ENCODE results near the gene VAMP1.
A peak's percentile ranks its signal among the peaks of the same experiment; 100 is the strongest.
"Not testable (repeated sequence)": the region's sequence is repeated elsewhere in the genome, so short reads cannot be mapped to it uniquely, and the experiment has no call there.

VAMP1 gene

GRCh38 chr12:6451348-6452244 is 18.9 kb downstream of the VAMP1 start, which contains the start of gene TAPBPL:
TAPBPL (plus strand) TSS chr12:6452042; CDS start chr12:6452249, 207 bp downstream.
- peak; percentile 95 for DNase-seq (ENCODE audit: low spot score)

- peak; percentile 37 for DNase-seq (ENCODE audit: low spot score)
These were observed 19.6 kb downstream of the VAMP1 start for GRCh38 chr12:6450869-6451347.

GRCh38 chr12:6450091-6450868 is 20.2 kb downstream of the VAMP1 start:
- DNase-seq (ENCODE audit: low spot score): no peak

DNA sequence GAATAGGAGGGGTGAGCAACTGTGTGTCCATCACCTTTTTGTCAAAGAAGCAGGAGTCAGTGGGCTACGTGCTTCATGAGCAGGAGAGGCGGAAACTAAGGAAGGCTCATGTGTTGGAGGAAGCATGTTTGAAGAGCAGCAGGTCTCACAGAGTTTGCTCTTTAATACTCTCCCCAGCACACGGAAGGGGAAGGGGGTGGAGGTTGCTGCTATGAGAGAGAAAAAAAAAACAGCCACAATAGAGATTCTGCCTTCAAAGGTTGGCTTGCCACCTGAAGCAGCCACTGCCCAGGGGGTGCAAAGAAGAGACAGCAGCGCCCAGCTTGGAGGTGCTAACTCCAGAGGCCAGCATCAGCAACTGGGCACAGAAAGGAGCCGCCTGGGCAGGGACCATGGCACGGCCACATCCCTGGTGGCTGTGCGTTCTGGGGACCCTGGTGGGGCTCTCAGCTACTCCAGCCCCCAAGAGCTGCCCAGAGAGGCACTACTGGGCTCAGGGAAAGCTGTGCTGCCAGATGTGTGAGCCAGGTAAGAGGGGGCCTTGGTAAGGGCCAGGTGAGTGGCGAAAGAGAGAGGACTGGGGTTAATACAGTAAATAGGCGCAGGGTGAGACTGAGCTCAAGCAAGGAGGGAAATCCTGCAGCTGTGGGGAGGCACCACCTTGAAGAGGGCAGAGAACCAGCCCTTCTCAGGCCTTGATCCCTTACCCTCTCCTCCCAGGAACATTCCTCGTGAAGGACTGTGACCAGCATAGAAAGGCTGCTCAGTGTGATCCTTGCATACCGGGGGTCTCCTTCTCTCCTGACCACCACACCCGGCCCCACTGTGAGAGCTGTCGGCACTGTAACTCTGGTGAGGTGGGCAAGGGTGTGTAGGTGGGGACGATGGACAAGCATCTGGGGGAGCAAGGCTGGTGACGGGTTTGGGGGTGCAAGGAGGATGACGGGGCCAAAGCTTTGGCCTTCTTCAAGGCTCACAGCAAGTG is 25.5 kb downstream of the VAMP1 start, which contains the start of gene CD27:
Gene CD27 (plus strand): TSS at position 252 of the 985 bp plus-strand sequence. CDS start 141 bp downstream, at position 393.
- DNase-seq (ENCODE audit: low spot score): no peak

GRCh38 chr12:6444031-6444430 is 26.4 kb downstream of the VAMP1 start:
- DNase-seq (ENCODE audit: low spot score): no peak

DNA sequence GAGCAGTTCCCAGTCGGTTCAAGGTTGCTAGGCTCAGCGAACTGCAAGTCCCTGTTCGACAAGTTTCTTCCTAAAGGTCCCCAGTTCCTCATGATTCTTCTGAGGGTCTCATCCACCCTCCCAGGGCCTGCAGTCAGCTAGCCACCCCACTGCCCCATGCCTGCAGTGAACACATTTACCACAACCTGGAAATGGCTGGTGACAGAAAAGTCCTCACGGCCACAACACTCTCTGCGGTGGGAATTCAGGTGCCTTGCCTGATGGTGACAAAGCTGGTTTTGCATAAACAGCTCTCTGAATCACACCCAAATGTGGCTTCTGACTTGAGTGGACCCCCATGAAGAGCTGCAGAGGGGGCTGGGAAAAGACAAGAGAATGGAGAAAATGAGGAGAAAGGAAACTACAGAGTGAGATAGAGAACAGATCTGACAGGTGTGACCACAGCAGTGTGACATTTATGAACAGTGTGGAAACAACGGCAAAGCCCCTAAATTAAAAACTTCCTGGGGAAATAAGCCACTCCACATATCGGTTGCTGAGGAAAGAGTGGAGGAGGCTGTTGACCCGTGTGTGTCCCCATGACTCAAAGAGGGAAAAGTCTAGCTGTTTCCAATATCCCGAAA is 27.0 kb downstream of the VAMP1 start:
- DNase-seq (ENCODE audit: low spot score): no peak

DNA sequence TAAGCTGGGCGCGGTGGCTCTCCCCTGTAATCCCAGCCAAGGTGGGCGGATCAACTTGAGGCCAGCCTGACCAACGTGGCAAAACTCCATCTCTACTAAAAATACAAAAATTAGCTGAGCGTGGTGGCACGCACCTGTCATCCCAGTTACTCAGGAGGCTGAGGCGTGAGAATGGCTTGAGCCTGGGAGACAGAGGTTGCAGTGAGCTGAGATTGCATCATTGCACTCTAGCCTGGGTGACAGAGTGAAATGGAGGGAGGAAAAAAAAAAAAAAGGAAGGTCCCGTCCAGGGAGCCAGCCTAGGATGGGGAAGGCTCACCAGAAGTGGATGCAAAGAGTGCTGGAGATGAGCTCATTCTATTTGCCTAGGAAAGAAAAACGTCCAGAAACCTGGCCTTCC is 27.6 kb downstream of the VAMP1 start:
- no peak for DNase-seq (ENCODE audit: low spot score)

DNA sequence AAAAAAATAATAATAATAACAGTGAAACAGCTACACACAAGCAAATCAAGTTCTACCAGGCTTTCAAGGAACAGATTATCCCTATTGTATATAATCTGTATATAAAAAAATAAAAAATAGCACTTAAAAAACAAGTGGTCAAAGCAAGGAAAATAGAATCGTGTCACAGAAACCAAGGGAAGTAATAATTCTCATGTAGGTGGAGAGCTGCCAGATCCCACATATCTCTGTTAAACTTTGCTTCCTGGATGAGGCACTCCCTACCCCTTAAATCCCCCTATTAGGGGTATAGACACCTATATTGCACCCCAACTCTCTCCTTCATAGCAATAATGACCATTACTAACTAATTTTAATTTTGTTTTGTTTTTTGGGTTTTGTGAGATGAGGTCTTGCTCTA is 30.1 kb downstream of the VAMP1 start:
- no peak for DNase-seq (ENCODE audit: low spot score)

- no peak for DNase-seq (ENCODE audit: low spot score)
These were observed 32.1 kb downstream of the VAMP1 start for GRCh38 chr12:6438345-6438744.

DNA sequence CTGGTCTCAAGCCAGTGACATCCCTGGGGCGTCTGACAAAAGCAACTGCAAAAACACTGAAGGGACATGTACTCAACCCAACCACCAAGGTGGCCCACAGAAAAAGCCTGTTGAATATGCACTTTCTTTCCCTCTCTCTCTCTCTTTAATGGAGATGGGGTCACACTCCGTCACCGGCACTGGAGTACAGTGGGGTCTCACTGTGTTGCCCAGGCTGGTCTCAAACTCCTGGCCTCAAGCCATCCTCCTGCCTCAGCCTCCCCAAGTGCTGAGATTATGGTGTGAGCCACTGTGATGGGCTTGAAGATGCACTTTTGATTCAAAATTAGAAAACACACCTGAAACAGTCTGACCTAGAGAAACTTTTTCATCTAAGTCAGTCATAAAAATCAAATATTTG is 32.9 kb downstream of the VAMP1 start:
- DNase-seq (ENCODE audit: low spot score): no peak

- no peak for DNase-seq (ENCODE audit: low spot score)
These were observed 34.3 kb downstream of the VAMP1 start for GRCh38 chr12:6435961-6436715.

GRCh38 chr12:6434205-6435140 is 36.0 kb downstream of the VAMP1 start:
- no peak for DNase-seq (ENCODE audit: low spot score)

GRCh38 chr12:6432991-6433390 is 37.5 kb downstream of the VAMP1 start:
- no peak for DNase-seq (ENCODE audit: low spot score)

- peak; percentile 61 for DNase-seq (ENCODE audit: low spot score)
These were observed 40.1 kb downstream of the VAMP1 start for GRCh38 chr12:6430124-6430989.

- DNase-seq (ENCODE audit: low spot score): no peak
These were observed 42.2 kb downstream of the VAMP1 start for GRCh38 chr12:6428326-6428725.

DNA sequence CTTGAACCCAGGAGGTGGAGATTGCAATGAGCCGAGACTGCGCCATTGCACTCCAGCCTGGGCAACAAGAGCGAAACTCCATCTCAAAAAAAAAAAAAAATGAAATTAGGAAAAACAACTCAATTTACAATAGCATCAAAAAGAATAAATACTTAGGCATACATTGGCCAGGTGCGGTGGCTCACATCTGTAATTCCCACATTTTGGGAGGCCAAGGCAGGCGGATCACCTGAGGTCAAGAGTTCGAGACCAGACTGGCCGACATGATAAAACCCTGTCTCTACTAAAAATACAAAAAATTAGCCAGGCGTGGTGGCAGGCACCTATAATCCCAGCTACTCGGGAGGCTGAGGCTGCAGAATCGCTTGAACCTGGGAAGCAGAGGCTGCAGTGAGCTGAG is 42.7 kb downstream of the VAMP1 start:
- not testable (repeated sequence) for DNase-seq (ENCODE audit: low spot score)

GRCh38 chr12:6426882-6427671 is 43.4 kb downstream of the VAMP1 start:
- no peak for DNase-seq (ENCODE audit: low spot score)
